ENCODE measurements around the gene PMPCB.
A peak's percentile ranks its signal among the peaks of the same experiment; 100 is the strongest.
"Not testable (repeated sequence)": the region's sequence is repeated elsewhere in the genome, so short reads cannot be mapped to it uniquely, and the experiment has no call there.

PMPCB gene, protein sequence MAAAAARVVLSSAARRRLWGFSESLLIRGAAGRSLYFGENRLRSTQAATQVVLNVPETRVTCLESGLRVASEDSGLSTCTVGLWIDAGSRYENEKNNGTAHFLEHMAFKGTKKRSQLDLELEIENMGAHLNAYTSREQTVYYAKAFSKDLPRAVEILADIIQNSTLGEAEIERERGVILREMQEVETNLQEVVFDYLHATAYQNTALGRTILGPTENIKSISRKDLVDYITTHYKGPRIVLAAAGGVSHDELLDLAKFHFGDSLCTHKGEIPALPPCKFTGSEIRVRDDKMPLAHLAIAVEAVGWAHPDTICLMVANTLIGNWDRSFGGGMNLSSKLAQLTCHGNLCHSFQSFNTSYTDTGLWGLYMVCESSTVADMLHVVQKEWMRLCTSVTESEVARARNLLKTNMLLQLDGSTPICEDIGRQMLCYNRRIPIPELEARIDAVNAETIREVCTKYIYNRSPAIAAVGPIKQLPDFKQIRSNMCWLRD

DNA sequence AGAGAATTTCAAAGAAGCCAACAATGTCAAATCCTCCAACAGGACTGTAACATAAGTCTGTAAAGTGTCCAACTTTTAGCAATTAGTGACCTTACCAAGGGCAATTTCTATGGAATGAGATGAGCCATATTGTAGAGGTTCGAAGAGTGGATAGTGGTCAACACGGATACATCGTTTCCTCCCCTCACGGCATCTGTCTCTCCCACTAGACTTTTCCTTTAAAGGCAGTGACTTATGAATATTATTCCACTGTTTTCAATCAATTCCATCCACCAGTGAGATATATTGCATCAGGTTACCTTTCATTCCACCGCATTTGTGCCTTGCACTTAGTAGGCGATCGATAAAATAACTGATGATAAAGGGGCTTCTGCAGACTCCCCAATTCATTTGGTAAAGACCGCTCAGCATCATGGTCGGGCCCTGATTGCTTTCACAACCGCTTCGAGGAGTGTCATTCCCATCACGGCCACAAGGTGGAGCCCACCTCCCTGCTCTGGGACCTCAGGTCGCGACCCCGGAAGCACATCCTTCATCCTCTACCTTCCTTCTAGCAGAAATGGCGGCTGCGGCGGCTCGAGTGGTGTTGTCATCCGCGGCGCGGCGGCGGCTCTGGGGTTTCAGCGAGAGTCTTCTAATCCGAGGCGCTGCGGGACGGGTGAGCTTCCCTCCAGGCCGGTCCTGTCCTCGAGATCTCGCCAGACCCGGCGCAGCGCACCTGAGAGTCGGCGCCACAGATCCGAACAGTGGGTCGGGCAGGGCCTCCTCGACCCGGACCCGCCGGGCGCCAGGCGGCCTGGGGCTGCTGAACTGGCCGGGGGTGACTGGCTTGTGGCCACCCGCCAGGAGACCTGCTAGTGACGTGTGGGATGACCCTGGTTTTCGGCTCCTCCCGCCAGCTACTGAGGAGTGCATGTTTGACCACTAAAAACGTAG is at the start of gene PMPCB:
Gene PMPCB (plus strand): TSS at position 535 of the 936 bp plus-strand sequence. CDS start 25 bp downstream, at position 560.
- DNase-seq, result peak; percentile 98

DNA sequence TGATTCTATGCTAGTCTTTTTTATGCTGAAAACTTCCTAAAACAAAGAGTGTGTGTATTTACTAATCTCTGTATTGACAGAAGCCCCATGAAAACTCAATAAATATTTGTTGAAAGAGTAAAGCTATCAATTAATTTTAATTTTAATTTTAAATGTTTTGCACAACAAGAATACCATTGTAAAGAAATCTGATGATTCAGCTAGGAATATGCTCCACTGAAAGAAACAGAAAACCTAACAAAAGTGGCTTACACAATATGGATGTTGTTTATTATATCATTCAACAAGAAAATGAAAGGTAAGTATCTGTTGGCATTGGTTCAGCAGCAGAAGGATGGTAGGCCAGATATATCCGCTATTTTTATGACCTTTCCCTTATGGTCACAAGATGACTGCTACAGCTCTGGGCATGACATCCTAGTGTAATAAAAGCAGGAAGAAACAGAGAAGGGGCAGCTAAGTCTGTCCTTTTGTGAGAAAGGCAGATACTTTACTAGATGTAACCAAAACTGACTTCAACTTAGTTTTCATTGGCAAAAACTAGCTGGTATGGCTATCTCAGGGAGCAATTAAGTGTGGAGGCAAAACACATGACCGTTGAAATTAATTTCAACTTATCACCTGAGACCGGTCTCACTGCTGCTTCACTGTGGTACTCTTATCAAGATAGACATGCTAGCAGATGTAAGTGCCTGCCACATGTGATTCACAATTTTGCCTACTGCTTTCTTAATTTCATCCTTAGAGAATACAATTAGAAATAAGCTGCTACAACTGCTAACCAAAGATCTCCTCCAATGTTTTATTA is 43.3 kb upstream of the PMPCB start:
- not testable (repeated sequence) for DNase-seq

DNA sequence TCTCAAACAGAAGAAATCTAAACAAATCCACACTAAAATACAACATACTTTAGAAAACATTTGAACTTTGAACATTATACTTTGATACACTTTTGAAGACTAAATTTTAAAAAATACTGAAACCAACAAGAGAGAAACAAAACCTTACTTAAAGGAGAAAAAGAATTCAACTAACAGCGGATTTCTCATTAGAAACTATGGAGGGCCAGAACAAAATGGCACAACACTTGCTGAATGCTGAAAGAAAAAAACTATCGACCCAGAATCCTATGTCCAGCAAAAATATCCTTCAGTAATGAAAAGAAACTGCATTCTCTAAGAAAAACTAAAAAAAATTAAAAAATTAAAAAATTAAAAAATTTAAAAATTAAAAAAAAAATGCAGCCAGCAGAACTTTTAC is 33.2 kb upstream of the PMPCB start:
- not testable (repeated sequence) for DNase-seq

DNA sequence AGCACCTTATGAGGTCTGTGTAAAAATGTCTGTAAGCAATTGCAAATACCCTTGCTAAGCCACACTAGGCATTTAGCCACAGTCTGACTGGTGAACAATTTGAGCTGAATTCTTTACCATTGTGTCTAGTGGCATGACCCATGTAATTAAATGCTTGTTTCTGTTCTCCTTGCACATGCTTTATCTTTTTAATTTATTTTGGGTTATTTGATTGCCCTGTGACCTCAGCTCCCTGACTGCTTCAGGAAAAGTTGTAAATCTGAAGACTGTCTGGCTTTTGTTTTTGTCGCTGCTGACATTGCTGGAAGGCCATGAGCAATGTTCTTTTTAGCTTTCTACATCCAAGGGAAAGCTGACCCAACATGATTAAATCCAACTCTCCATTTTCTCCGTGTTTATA is 31.0 kb upstream of the PMPCB start:
- DNase-seq, result not testable (repeated sequence)

DNA sequence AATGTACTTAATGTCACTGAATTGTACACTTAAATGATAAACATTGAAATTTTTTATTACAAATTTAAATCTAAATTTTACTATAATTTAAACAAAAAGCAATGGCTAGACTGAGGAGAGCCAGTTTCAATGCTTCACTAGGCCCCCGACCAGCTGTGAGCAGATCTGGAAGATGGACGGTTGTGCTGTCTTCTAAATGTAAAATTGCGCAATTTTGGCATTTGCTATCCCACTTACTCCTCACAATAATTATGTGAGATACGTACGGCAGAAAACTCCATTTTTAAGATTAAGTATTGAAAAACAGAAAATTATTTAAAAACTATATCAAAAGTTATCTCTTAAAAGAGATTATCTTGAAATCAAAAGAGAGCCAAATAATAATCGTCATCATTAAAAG is 23.9 kb upstream of the PMPCB start:
- DNase-seq, result not testable (repeated sequence)

DNA sequence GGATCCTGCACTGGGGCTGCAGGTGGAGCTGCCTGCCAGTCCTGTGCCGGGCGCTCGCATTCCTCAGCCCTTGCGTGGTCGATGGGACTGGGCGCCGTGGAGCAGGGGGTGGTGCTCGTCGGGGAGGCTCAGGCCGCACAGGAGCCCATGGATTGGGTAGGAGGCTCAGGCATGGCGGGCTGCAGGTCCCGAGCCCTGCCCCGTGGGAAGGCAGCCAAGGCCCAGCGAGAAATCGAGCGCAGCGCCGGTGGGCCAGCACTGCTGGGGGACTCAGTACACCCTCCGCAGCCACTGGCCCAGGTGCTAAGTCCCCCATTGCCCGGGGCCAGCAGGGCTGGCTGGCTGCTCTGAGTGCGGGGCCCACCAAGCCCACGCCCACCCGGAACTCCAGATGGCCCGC is 22.4 kb upstream of the PMPCB start:
- DNase-seq, result not testable (repeated sequence)

DNA sequence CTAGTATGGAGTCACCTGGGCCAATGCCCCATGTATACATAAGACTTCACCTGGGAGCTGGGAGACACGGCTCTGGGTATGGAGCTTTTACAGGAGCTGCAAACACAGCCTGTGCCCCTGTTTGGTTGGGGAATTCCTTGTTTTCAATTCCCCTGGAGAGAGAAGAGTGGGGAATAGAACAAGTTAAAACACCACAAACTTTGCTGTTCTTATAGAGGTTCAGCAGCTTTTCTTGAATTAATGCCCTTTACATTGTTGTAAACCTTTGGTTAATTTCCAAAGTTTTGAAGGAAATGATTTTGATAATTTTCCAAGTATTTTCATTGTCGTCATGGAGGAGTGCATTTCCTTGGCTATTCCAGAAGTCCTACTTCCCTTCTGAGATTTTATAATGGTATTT is 19.0 kb upstream of the PMPCB start:
- DNase-seq, result not testable (repeated sequence)

DNA sequence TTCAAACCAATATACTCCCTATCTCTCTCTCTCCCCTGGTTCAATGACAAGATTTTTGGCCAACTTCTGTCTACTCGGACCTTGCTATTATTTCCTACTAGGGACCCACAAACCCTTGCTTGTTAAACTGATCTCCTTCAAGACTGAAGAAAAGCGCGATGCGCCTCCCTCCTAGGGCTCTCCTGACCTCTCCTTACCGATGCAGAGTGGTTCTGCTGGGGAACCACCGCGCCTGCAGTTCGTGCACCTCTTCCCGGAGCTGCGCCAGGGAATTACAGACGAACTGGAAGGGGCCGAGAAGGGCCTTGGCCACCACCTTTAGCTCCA is 17.6 kb upstream of the PMPCB start:
- DNase-seq, result not testable (repeated sequence)

DNA sequence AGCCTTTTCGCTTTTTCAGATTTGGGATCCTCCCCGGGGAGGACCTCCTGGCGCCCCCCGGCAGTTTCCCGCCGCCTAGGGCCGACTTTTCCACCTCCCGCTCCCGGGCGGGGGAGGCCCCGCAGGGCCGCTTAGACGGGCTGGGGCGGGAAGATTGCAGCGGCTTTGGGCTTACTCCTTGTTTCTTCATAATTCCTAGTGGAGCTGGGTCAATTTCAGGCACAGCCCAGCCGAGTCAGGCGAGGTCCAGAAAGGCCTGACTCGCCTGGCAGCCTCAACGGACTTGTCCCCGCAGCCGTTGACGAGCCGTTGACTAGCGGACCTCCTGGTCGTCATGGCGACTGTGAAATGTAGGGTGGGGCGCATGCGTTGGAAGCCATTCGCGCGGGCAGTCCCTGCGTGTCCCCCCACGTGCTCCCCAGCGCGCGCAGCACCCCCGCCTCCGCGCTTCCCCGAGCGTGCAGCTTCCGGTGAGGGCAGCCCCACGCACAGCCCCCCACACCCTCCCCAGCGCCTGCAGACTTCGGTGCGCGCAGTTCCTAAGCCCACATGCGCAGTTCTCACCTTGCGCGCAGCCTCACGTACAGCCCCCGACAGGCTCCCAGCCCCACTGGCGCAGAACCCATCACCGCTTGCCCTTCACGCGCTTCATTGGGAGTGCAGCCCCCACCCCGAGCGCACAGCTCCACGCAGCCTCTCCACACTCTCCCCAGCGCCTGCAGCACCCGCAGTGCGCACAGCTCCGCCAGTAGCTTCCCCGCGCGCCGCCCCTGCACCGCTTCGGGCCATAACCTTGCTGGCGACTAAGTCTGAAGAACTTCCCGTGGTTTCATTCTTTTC is 17.1 kb upstream of the PMPCB start:
- peak; percentile 87 to 88 for DNase-seq

DNA sequence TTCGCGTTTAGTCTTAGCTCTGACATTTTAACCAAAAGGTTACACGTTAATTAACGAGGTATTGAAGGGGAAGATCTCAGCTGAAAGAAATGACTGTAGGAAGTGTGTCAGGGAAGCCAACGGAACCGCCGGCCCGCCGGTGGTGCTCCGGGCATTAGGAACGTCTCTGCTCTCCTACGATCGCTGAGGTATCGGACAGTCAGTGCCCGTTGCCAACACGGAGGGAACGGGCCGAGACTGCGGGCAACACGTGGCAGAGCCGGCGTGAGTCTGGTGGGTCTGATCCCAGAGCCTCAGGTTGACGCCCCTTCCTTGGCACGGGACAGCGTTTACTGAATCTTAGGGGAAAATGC is 16.5 kb upstream of the PMPCB start:
- peak; percentile 26 to 32 for DNase-seq

DNA sequence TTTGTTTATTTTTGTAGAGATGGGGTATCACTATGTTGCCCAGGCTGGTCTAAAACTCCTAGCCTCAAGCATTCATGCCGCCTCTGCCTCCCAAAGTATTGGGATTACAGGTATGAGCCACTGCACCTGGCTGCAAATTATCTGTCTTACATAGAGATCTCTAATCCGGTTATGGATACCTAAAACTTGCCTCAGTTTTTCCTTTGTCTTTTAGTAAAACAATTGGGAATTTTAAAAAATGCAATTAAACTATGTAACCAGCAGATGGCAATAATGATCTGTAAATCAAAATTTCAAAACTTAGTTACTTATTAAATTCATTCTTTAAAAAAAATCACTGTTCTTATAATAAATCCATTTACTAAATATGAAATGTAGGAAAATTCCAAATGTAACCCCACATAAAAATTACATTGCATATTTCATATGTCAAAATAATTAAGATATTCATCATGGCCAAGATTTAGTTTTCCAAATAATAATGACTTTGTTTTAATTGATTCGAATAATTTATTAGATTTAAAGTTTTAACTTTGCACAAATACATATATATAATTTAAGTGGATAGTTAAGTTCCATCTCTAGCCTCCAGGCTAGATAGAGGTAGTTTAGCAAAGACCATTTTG is 14.3 kb upstream of the PMPCB start:
- DNase-seq, result not testable (repeated sequence)

DNA sequence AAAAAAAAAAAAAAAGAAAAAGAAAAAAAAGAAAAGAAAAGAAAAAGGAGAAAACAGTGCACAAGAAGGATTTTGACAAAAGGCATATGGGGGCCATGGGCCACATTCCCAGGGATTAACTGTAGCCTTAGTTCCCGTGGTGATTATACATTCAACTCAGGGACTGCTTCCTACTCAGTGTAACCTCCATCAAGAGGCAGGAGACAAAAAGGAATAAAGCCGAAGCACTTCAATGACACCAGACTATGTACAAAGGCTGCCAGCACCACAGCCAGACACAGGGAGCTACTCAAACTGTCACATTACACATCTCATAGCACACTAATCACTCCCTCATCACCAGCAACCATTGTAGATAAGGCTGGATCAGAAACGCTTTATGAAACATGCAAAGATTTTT is 5.1 kb upstream of the PMPCB start:
- DNase-seq, result no peak

DNA sequence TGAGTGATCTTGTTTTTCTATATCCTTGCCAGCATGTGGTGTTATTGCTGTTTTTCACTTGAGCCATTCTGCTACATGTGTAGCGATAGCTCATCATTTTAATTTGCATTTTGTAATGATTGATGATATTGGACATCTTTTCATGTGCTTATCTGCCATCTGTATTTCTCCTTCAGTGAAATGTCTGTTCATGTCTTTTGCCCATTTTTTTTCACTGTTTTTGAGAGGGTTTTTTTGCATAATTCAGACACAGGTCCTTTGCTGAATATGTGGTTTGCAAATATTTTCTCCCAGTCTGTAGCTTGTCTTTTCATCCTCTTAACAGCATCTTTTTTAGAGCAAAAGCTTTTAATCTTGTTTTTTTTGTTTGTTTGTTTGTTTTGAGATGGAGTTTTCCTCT is 3.7 kb upstream of the PMPCB start:
- DNase-seq, result no peak

DNA sequence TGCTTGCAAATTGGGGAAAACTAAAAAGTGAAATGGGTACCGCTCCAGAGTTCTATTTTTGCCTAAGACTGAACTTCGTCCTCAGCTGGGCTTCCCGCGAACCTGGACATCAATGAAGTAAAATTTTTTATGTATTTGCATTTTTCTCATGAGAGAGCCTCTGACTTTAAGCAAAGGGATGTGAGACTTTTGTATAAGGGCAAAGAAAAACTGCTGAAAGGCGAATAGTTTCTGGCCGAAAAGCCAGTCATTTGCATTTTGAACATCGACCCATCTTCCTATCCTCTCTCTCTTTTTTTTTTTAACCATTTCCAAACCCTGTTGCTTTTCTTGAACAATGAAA is 573 bp downstream of the PMPCB start:
- no peak for DNase-seq

DNA sequence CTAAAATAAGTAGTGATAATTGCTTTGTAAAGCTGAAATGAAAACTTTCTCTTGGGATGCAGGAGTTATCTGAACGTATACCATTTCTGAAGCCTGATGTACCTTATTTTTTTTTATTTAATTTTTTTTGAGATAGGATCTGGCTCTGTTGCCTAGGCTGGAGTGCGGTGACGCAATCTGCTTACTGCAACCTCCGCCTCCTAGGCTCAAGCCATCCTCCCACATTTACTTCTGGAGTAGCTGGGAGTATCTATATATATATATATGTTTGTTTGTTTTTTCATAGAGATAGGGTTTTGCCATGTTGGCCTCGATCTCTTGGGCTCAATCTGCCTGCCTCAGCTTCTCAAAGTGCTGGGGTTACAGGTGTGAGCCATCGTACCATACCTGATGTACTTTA is 2.4 kb downstream of the PMPCB start:
- no peak for DNase-seq

DNA sequence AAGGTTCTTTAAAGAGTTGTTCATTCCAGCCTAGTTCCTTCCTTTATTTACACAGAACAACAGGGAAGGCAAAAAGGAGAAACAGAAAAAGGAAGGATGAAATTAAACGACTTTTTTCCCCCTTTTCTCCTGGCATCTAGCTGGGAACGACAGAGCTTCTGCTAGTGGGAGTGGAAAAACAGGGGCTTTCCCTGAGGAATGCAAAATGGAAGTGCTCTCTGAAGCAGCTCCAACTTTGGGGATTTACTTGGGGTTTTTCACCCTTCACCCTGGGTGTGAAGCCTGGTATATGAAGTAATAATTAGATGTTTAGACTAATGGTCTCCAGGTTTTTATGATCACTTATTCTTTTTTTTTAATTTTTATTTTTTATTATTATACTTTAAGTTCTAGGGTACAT is 4.2 kb downstream of the PMPCB start:
- DNase-seq, result no peak

DNA sequence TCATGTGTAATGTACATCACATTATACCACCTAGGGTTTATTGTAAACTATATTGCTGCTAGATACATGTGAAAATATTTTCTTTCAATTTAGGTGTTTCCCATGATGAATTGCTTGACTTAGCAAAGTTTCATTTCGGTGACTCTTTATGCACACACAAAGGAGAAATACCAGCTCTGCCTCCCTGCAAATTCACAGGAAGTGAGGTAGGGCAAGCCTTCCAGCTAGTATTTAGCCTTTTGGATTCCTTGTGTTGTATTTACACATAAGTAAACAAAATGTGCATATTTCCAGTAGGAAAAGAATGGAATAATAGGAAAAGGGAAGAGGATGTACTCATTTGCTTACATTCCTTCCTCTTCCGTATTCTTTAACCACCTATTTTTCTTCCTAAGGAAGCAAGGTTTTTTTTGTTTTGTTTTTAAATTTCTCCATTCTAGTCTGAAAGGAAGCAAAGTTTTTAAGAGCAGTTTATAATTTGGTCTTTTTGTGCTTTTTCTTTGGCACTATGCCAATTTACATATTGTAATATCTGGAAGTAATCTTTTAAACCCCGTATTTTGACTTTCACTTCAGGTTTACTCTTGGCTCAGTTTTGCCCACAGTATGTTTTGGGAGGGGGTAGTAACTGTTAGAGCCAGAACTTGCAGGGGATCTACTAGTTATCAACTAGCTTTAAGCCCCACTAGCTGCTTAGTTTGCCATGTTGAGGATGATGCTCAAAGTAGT is 10.4 kb downstream of the PMPCB start:
- no peak for DNase-seq

DNA sequence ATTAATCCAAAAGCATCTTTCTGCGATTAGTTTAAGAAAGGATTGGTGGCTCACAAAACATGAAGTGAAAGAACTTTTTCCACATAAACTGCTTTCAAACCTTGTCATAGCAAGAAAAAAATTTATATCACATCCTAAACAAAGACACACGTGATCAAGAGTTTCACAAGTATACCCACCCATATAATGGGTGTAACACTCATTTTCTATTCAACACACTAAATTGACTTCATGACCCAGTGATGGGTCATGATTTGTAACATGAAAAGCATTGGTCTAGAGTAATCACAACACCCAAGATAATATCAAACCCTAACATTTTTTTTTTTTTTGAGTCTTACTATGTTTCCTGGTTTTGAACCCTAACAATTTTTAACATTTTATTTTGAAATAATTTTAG is 17.6 kb downstream of the PMPCB start:
- no peak for DNase-seq

DNA sequence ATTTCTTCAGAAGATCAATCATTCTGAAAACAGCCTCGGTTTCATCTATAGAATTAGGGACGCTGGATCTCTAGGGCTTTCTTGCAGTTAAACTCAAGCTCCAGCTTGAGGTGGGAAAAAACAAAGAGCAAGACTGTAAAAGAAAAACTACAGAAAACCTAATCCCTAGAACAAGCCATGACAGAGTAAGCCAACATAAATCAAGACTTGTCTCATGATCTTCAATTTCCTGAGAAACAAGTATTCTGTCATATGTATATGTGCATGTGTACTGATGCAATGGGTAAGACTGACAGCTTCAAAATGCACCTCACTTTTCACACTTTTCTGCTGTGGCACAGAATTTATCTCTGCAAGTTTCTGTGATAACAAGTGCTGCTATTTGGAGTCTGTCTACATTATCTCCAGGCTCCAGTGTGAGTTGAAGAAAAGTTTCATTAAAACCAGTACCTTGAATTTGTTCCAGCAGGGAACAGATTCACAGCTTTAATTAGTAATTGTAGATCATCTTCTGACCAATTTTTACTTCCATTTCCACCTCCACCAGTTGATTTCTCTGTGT is 19.2 kb downstream of the PMPCB start:
- DNase-seq, result no peak

DNA sequence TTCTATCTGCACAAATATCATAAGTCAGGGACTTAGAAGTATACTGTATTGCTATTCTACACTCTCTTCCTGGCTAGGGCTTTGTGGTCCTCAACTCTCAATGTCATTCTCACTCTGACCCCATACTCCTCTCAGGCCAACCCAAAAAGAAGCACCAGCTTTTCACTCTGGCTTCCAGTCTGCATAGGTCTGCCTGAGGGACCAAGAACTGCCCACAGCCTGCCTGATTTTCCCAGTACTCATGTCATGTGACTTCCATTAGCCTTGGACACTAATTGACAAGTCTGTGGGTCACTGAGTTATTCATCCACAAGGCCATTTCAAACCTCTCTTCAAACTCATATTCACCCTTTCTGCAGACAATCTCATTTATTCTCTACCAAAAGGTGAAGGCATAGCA is 19.8 kb downstream of the PMPCB start:
- no peak for DNase-seq

DNA sequence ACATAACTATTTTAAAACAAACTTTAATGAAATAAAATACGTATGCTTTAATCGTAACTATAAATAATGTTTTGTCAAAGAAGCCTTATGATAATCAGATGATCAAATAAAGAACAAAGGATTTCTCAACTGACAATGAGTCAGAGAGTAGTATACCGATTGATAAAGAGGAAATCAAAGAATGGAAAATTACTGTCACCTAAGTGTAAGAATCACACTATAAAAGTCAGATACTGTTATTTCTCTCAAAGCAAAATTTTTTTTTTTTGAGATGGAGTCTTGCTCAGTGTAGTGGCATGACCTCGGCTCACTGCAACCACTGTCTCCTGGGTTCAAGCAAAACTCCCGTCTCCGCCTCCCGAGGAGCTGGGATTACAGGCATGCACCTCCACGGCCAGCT is 28.5 kb downstream of the PMPCB start:
- no peak for DNase-seq

All from stimulated activated CD4-positive, alpha-beta T cell treated with anti-CD3 and anti-CD28 coated beads, Interleukin-2, amount 100 ng/mL, for 24 hours (primary cell).